ENCODE measurements around the gene AK8.

Gene AK8

GRCh38 chr9:132710333-132710732 lies 167.8 kb downstream of the AK8 start:
- no peak for DNase-seq

- DNase-seq: no peak
These were observed 169.2 kb downstream of the AK8 start for GRCh38 chr9:132708769-132709430.

- no peak for DNase-seq
These were observed 169.8 kb downstream of the AK8 start for GRCh38 chr9:132708239-132708638.

- DNase-seq: no peak
These were observed 174.7 kb downstream of the AK8 start for GRCh38 chr9:132703336-132703735.

GRCh38 chr9:132702254-132702653 lies 175.8 kb downstream of the AK8 start:
- no peak for DNase-seq

- DNase-seq: no peak
These were observed 178.1 kb downstream of the AK8 start for GRCh38 chr9:132699956-132700355.

GRCh38 chr9:132698989-132699388 lies 179.1 kb downstream of the AK8 start:
- DNase-seq: no peak

- no peak for DNase-seq
These were observed 180.9 kb downstream of the AK8 start for GRCh38 chr9:132697230-132697629.

GRCh38 chr9:132694144-132694543 lies 183.9 kb downstream of the AK8 start:
- no peak for DNase-seq

GRCh38 chr9:132690696-132691095 lies 187.4 kb downstream of the AK8 start:
- DNase-seq: no peak

- no peak for DNase-seq
These were observed 194.2 kb downstream of the AK8 start for GRCh38 chr9:132683873-132684272.

GRCh38 chr9:132681561-132681960 lies 196.5 kb downstream of the AK8 start:
- no peak for DNase-seq

- no peak for DNase-seq
These were observed 198.0 kb downstream of the AK8 start for GRCh38 chr9:132679946-132680625.

- DNase-seq: no peak
These were observed 200.1 kb downstream of the AK8 start for GRCh38 chr9:132677976-132678375.
